ENCODE results near the gene HIP1. TPM values are rescaled to one million over a fixed set of nuclear protein-coding genes. Genes with fewer than 3 reads are reported as not detected.
A peak's percentile ranks its signal among the peaks of the same experiment; 100 is the strongest.

The HIP1 gene
- total RNA-seq, 4 donors from 2014 or later: 2.3 to 38.8 (median 6.9) TPM

DNA sequence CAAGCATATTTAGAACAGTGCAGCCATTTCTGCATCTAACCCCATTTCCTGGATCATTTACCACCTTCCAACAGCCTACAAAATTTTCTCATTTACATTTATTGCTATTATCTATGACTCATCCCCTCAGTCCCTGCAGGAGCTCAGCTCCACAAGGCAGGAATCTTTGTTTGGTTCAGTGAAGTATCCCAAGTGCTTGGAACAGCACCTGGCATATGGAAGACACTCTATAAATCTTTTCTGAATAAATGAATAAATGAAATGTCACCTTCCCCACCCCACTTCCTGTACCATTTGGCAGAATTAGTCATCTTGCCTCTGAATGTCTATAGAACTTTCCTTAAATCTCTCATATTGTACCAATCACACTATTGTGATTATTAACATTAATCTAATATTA, 110.7 kb downstream of the HIP1 start:
- no peak for DNase-seq
- Histone ChIP-seq H3K4me3 (no peak overlapping the region), H3K36me3 (no peaks in the 10 kb centered on the region), H3K9me3 (peaks cover 0 to 9% (median 0%) of the 10 kb centered on the region in 4 donors), H3K4me1 (no peaks in the 10 kb centered on the region), H3K27ac (no peak overlapping the region), H3K27me3 (no peaks in the 10 kb centered on the region)
- TF ChIP-seq, protein P1, sequence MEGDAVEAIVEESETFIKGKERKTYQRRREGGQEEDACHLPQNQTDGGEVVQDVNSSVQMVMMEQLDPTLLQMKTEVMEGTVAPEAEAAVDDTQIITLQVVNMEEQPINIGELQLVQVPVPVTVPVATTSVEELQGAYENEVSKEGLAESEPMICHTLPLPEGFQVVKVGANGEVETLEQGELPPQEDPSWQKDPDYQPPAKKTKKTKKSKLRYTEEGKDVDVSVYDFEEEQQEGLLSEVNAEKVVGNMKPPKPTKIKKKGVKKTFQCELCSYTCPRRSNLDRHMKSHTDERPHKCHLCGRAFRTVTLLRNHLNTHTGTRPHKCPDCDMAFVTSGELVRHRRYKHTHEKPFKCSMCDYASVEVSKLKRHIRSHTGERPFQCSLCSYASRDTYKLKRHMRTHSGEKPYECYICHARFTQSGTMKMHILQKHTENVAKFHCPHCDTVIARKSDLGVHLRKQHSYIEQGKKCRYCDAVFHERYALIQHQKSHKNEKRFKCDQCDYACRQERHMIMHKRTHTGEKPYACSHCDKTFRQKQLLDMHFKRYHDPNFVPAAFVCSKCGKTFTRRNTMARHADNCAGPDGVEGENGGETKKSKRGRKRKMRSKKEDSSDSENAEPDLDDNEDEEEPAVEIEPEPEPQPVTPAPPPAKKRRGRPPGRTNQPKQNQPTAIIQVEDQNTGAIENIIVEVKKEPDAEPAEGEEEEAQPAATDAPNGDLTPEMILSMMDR (IDR thresholded peaks at IDR 0.05): no peak
- TF ChIP-seq POLR2A (IDR thresholded peaks at IDR 0.05): no peak

DNA sequence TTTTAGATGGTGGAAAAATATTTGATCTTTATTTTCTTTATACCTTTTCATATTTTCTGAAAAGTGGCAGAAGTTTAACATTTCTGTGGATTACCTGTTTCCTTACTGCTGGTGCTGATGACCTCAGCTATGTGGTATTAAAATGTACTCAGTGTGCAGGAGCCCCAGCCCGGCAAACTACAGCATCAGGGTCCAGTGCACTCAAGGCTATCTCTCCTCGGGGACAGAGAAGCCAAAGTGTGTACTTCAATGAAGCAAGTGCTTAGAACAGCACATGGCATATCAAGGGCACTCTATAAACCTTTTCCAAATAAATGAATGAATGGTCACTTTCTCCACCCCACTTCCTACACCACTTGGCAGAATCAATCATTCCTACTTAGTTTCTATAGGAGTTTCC, 111.8 kb downstream of the HIP1 start:
- no peak overlapping the region for H3K4me3 ChIP-seq
- H3K27me3 ChIP-seq: no peaks in the 10 kb centered on the region
- peaks cover 0 to 9% (median 0%) of the 10 kb centered on the region in 4 donors for H3K9me3 ChIP-seq
- DNase-seq: no peak
- no peaks in the 10 kb centered on the region for H3K36me3 ChIP-seq
- no peak overlapping the region for H3K27ac ChIP-seq
- TF ChIP-seq, protein P1 (IDR thresholded peaks at IDR 0.05): no peak
- no peak for TF ChIP-seq POLR2A (IDR thresholded peaks at IDR 0.05)
- H3K4me1 ChIP-seq: no peaks in the 10 kb centered on the region

DNA sequence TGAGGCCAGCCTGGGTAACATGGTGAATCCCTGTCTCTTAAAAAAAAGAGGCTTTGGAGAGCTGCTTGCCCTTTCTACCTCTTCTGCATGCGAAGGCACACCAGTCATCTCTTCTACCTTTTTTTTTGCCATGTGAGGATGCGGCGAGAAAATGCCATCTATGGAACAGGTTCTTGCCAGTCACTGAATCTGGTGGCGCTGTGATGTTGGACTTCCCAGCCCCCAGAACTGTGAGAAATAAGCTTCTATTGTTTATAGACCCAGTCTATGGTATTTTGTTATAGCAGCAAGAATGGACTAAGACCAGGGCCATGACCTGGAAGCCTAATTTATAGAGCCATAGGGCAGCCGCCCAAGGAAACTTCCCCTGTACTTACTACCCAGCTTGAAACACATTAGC, 112.9 kb downstream of the HIP1 start:
- H3K36me3 ChIP-seq: no peaks in the 10 kb centered on the region
- no peaks in the 10 kb centered on the region for H3K4me1 ChIP-seq
- TF ChIP-seq POLR2A (IDR thresholded peaks at IDR 0.05): no peak
- TF ChIP-seq, protein P1 (IDR thresholded peaks at IDR 0.05): no peak
- H3K27ac ChIP-seq: no peak overlapping the region
- H3K27me3 ChIP-seq: no peaks in the 10 kb centered on the region
- H3K4me3 ChIP-seq: no peak overlapping the region
- DNase-seq: no peak
- H3K9me3 ChIP-seq: peaks cover 0 to 9% (median 0%) of the 10 kb centered on the region in 4 donors

DNA sequence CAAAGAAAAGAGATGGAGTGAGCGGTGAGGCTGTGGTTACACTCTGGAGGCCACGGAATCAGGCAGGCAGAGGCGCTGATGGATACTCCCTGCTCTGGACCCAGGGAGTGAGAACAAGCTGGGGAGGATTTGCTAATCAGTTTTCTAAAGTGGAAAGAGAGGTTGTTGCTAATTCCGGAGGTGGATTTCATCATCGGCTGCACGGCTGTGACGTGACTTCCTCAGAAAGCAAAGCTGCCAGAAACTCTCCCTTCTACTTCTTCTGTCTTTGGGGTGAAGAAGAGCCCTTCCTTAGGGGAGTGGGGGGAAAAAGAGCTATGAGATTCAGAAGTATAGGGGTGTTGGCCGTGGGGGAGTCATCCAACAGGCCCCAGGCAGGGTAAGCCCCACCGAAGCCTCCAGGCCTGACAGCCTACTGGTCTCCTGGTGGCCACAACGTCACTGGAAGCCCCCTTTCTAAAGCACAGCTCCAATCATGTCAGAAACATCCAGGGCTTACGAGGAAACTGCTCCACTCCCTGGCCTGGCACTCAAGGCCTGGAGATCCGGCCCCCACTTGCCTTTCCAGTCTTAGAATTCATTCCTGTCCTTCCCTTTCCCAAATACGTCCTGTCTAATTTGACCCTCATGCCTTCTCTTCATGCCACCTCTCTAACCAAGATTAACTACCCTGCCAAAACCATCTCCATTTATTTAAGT, 114.5 kb downstream of the HIP1 start:
- Histone ChIP-seq H3K4me1 (no peaks in the 10 kb centered on the region), H3K27me3 (no peaks in the 10 kb centered on the region), H3K9me3 (peaks cover 0 to 9% (median 0%) of the 10 kb centered on the region in 4 donors), H3K27ac (peak overlapping the region in 1 of 4 donors; percentile 30), H3K4me3 (no peak overlapping the region), H3K36me3 (no peaks in the 10 kb centered on the region)
- peak in 1 of 3 donors; percentile 54 for DNase-seq
- TF ChIP-seq, protein P1 (IDR thresholded peaks at IDR 0.05): no peak
- no peak for TF ChIP-seq POLR2A (IDR thresholded peaks at IDR 0.05)

DNA sequence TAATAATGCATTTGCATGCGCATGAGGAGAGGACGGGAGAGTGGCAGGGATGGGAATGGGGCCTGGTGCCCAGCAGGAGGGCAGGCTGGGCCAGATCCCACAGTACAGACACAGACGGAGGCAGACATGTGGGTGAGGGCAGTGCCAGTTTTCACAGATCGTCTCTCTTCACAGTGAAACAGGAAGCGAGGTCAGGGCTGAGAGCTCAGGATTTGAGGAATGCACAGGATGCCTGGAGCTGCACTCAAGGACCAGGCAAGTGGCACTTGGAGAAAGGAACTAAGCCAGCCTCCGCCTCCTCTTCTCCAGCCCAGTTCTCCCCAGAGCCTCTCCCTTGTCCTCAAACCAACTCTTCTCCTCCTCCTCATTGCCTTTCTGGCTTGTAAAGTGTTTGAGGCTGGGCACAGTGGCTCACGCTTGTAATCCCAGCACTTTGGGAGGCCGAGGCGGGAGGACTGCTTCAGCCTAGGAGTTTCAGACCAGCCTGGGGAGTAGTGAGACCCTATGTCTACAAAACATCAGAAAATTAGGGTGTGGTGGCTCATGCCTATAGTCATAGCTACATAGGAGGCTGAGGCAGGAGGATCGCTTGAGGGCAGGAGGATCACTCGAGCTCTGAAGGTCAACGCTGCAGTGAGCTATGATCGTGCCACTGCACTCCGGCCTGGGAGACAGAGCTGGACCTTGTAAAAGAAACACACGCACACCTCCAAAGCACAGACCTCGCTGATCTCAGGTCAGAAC, 115.2 kb downstream of the HIP1 start:
- peaks cover 0 to 9% (median 0%) of the 10 kb centered on the region in 4 donors for H3K9me3 ChIP-seq
- H3K4me3 ChIP-seq: no peak overlapping the region
- H3K27me3 ChIP-seq: no peaks in the 10 kb centered on the region
- no peaks in the 10 kb centered on the region for H3K36me3 ChIP-seq
- H3K4me1 ChIP-seq: no peaks in the 10 kb centered on the region
- H3K27ac ChIP-seq: peak overlapping the region in 1 of 4 donors; percentile 30
- no peak for DNase-seq
- TF ChIP-seq, protein P1 (IDR thresholded peaks at IDR 0.05): no peak
- TF ChIP-seq POLR2A (IDR thresholded peaks at IDR 0.05): no peak

All from Peyer's patch (tissue), 4 donors.